Activated naive CD8-positive, alpha-beta T cell treated with anti-CD3 and anti-CD28 coated beads for 36 hours (primary cell): ENCODE measurements around the gene P2RX6. TPM values are rescaled to one million over a fixed set of nuclear protein-coding genes. Genes with fewer than 3 reads are reported as not detected.
"Not testable (repeated sequence)": the region's sequence is repeated elsewhere in the genome, so short reads cannot be mapped to it uniquely, and the experiment has no call there.

Experiments
- DNase-seq: peaks from one replicate; pipeline ENCODE4 v3.0.0; 2021
- H3K27ac Mint-ChIP-seq: one replicate; pipeline ENCODE4 v1.8.0; 2022; ENCODE audit warnings: mild to moderate bottlenecking, moderate library complexity, mixed read lengths
- H3K27me3 Mint-ChIP-seq: one replicate; pipeline ENCODE4 v1.8.0; 2022; ENCODE audit warnings: mild to moderate bottlenecking, mixed read lengths
- H3K36me3 Mint-ChIP-seq: one replicate; pipeline ENCODE4 v1.8.0; 2021; ENCODE audit warnings: mild to moderate bottlenecking, mixed read lengths
- H3K4me1 Mint-ChIP-seq: one replicate; pipeline ENCODE4 v1.8.0; 2021; ENCODE audit warnings: mixed read lengths
- H3K4me3 Mint-ChIP-seq: one replicate; pipeline ENCODE4 v1.8.0; 2022; ENCODE audit warnings: mild to moderate bottlenecking, moderate library complexity, mixed read lengths
- H3K9me3 Mint-ChIP-seq: one replicate; pipeline ENCODE4 v1.8.0; 2022; ENCODE audit warnings: mixed read lengths
- total RNA-seq, 2 experiments: library from RNA; stranded (reverse); gene quantifications; one replicate each; pipeline ENCODE4 v1.2.3, GENCODE V29; 2021

The P2RX6 gene
- total RNA-seq, 2 experiments from 2014 or later: 0.14 to 0.43 TPM

- Mint-ChIP-seq H3K9me3 (no peaks in the 10 kb centered on the region), H3K4me1 (peaks cover 19% of the 10 kb centered on the region), H3K36me3 (no peaks in the 10 kb centered on the region), H3K4me3 (no peak overlapping the region), H3K27ac (no peak overlapping the region), H3K27me3 (peaks cover 4% of the 10 kb centered on the region)
- DNase-seq: no peak
These were observed 13.6 kb downstream of the P2RX6 start for GRCh38 chr22:21028277-21029251.

GRCh38 chr22:21029486-21030025, 14.6 kb downstream of the P2RX6 start:
- H3K4me3 Mint-ChIP-seq: no peak overlapping the region
- no peak for DNase-seq
- H3K4me1 Mint-ChIP-seq: peaks cover 21% of the 10 kb centered on the region
- no peak overlapping the region for H3K27ac Mint-ChIP-seq
- no peaks in the 10 kb centered on the region for H3K36me3 Mint-ChIP-seq
- no peaks in the 10 kb centered on the region for H3K9me3 Mint-ChIP-seq
- H3K27me3 Mint-ChIP-seq: peaks cover 4% of the 10 kb centered on the region

GRCh38 chr22:21030032-21030431, 15.1 kb downstream of the P2RX6 start:
- Mint-ChIP-seq H3K4me1 (peaks cover 19% of the 10 kb centered on the region), H3K9me3 (no peaks in the 10 kb centered on the region), H3K4me3 (no peak overlapping the region), H3K27me3 (peaks cover 4% of the 10 kb centered on the region), H3K36me3 (no peaks in the 10 kb centered on the region), H3K27ac (no peak overlapping the region)
- DNase-seq: no peak

GRCh38 chr22:21030621-21031544, 15.9 kb downstream of the P2RX6 start:
- peaks cover 11% of the 10 kb centered on the region for H3K4me1 Mint-ChIP-seq

GRCh38 chr22:21031545-21032036, 16.6 kb downstream of the P2RX6 start:
- no peak overlapping the region for H3K27ac Mint-ChIP-seq
- no peaks in the 10 kb centered on the region for H3K36me3 Mint-ChIP-seq

More at GRCh38 chr22:21030621-21031544, 15.9 kb downstream of the P2RX6 start:
- H3K4me3 Mint-ChIP-seq: peak overlapping the region; percentile 22
- H3K9me3 Mint-ChIP-seq: no peaks in the 10 kb centered on the region
- no peak overlapping the region for H3K27ac Mint-ChIP-seq
- DNase-seq: no peak
- no peaks in the 10 kb centered on the region for H3K36me3 Mint-ChIP-seq
- peaks cover 4% of the 10 kb centered on the region for H3K27me3 Mint-ChIP-seq

GRCh38 chr22:21032037-21032867, 17.3 kb downstream of the P2RX6 start, which contains the start of gene SLC7A4:
SLC7A4 (minus strand) TSS chr22:21032561; CDS start chr22:21031812, 749 bp downstream.
- Mint-ChIP-seq H3K36me3 (no peaks in the 10 kb centered on the region), H3K27ac (no peak within 1 kb of the TSS), H3K27me3 (peaks cover 4% of the 10 kb centered on the region), H3K4me3 (peak within 1 kb of the TSS; percentile 47), H3K4me1 (peaks cover 8% of the 10 kb centered on the region), H3K9me3 (no peaks in the 10 kb centered on the region)
- peak; percentile 25 for DNase-seq

More at GRCh38 chr22:21031545-21032036, 16.6 kb downstream of the P2RX6 start:
- peak overlapping the region; percentile 22 for H3K4me3 Mint-ChIP-seq
- no peaks in the 10 kb centered on the region for H3K9me3 Mint-ChIP-seq
- peaks cover 4% of the 10 kb centered on the region for H3K27me3 Mint-ChIP-seq
- DNase-seq: no peak
- H3K4me1 Mint-ChIP-seq: peaks cover 8% of the 10 kb centered on the region

- DNase-seq: no peak
- H3K4me3 Mint-ChIP-seq: peak overlapping the region; percentile 47
- H3K9me3 Mint-ChIP-seq: no peaks in the 10 kb centered on the region
- H3K27ac Mint-ChIP-seq: no peak overlapping the region
- H3K27me3 Mint-ChIP-seq: peaks cover 4% of the 10 kb centered on the region
- H3K4me1 Mint-ChIP-seq: peaks cover 8% of the 10 kb centered on the region
- no peaks in the 10 kb centered on the region for H3K36me3 Mint-ChIP-seq
These were observed 18.1 kb downstream of the P2RX6 start for GRCh38 chr22:21032868-21033688.

GRCh38 chr22:21033895-21034294, 18.9 kb downstream of the P2RX6 start:
- Mint-ChIP-seq H3K36me3 (no peaks in the 10 kb centered on the region), H3K27me3 (peaks cover 4% of the 10 kb centered on the region), H3K27ac (no peak overlapping the region), H3K9me3 (no peaks in the 10 kb centered on the region), H3K4me3 (no peak overlapping the region), H3K4me1 (peaks cover 8% of the 10 kb centered on the region)
- no peak for DNase-seq

- no peaks in the 10 kb centered on the region for H3K9me3 Mint-ChIP-seq
- H3K27ac Mint-ChIP-seq: no peak overlapping the region
- peaks cover 4% of the 10 kb centered on the region for H3K27me3 Mint-ChIP-seq
- no peak for DNase-seq
- H3K4me1 Mint-ChIP-seq: peaks cover 8% of the 10 kb centered on the region
- no peak overlapping the region for H3K4me3 Mint-ChIP-seq
- H3K36me3 Mint-ChIP-seq: no peaks in the 10 kb centered on the region
These were observed 20.0 kb downstream of the P2RX6 start for GRCh38 chr22:21034989-21035388.

GRCh38 chr22:21038405-21038804, 23.4 kb downstream of the P2RX6 start:
- Mint-ChIP-seq H3K4me1 (peaks cover 3% of the 10 kb centered on the region), H3K4me3 (no peak overlapping the region), H3K36me3 (no peaks in the 10 kb centered on the region), H3K27me3 (peaks cover 13% of the 10 kb centered on the region), H3K27ac (no peak overlapping the region), H3K9me3 (no peaks in the 10 kb centered on the region)
- DNase-seq: no peak

- not testable (repeated sequence) for H3K4me1 Mint-ChIP-seq, H3K27ac Mint-ChIP-seq, DNase-seq, H3K4me3 Mint-ChIP-seq, H3K9me3 Mint-ChIP-seq, H3K36me3 Mint-ChIP-seq
- peaks cover 20% of the 10 kb centered on the region for H3K27me3 Mint-ChIP-seq
These were observed 24.2 kb downstream of the P2RX6 start for GRCh38 chr22:21039158-21039557.

- H3K36me3 Mint-ChIP-seq: no peaks in the 10 kb centered on the region
- H3K4me1 Mint-ChIP-seq: peaks cover 15% of the 10 kb centered on the region
- no peak for DNase-seq
- H3K9me3 Mint-ChIP-seq: no peaks in the 10 kb centered on the region
- H3K4me3 Mint-ChIP-seq: no peak overlapping the region
- peaks cover 37% of the 10 kb centered on the region for H3K27me3 Mint-ChIP-seq
- H3K27ac Mint-ChIP-seq: no peak overlapping the region
These were observed 27.0 kb downstream of the P2RX6 start for GRCh38 chr22:21041937-21042336.
